ENCODE measurements around the gene RABEP1.
"Not testable (repeated sequence)": the region's sequence is repeated elsewhere in the genome, so short reads cannot be mapped to it uniquely, and the experiment has no call there.

The RABEP1 gene

GRCh38 chr17:5281814-5282641 is at the start of gene RABEP1:
Gene RABEP1 (plus strand): TSS chr17:5282284. CDS start chr17:5282487, 203 bp downstream.
- DNase-seq (ENCODE audit: low read depth in 1 of 2, low spot score in 1 of 2): peak; percentile 91 to 94

DNA sequence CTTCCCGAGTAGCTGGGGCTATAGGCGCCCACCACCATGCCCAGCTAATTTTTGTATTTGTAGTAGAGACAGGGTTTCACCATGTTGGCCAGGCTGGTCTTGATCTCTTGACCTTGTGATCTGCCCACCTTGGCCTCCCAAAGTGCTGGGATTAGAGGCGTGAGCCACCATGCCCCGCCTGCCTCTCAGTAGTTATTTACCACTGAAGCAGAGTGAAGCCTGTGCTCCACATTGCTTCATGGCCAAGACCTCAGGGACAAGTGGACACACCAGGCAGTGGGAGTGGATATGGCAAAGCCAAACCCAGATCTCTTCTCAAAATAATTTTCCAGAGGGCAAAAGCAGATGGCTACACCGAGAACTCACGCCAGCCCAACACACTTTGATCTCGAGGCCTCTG is 48.6 kb upstream of the RABEP1 start:
- DNase-seq (ENCODE audit: low read depth in 1 of 2, low spot score in 1 of 2): not testable (repeated sequence)

- DNase-seq (ENCODE audit: low read depth in 1 of 2, low spot score in 1 of 2): no peak
Observed at GRCh38 chr17:5234645-5235576, 47.2 kb upstream of the RABEP1 start, which contains the start of gene SCIMP. Gene SCIMP (minus strand): TSS chr17:5234860. CDS start chr17:5234755, 105 bp downstream.

GRCh38 chr17:5236938-5237540 is 45.0 kb upstream of the RABEP1 start:
- no peak for DNase-seq (ENCODE audit: low read depth in 1 of 2, low spot score in 1 of 2)

DNA sequence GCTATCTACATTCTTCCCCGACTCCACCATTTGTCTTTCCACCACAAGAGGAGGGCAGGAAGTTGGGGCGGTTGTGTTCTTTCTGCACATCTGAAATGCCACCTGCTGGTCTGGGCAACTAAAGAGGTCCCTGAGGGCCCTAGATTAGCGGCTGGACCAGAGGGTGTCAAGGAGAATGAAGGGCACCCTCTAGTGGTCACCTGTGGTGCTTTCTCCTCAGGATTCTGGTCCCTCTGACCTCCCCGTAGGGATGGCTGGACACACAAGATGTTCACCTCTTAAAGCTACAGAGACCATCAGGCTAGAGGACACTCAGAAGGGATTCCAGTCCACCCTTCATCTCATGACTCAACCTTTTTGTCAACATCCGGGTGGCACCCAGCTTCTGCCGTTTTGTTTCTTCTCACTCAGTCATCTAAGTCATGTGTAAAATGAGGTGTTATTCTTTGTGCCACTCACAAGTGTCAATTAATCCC is 44.5 kb upstream of the RABEP1 start:
- DNase-seq (ENCODE audit: low read depth in 1 of 2, low spot score in 1 of 2): no peak

DNA sequence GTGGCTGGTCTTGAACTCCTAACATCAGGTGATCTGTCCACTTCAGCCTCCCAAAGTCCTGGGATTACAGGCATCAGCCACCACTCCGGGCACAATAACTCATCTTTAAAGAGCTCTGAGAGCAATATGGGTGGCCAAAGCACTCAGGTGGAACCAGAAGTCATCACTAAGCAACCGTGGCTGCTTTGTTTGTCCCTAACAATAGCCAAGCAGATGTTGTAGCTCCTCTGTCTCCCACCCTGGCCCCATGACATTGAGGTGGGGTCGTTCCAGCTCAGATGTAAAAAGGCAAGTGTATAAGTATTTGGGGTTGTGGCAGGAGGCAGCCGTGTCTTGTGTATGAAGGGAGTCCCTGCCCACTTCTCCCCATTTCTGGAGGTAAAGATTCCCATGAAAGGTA is 43.8 kb upstream of the RABEP1 start:
- no peak for DNase-seq (ENCODE audit: low read depth in 1 of 2, low spot score in 1 of 2)

DNA sequence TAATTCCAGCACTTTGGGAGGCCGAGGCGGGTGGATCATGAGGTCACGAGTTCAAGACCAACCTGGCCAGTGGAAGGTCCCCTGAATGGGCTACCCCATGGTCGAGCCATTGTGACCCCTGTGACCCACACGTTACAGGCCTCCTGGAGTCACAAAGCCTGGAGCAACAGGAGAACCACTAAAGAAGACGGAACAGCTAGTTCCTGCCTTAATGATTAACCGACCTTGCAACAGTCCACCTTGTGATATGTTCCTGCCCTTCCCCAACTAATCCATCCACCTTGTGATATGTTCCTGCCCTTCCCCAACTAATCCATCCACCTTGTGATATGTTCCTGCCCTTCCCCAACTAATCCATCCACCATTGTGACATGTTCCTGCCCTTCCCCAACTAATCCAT is 42.3 kb upstream of the RABEP1 start:
- not testable (repeated sequence) for DNase-seq (ENCODE audit: low read depth in 1 of 2, low spot score in 1 of 2)

- DNase-seq (ENCODE audit: low read depth in 1 of 2, low spot score in 1 of 2): no peak
Observed at GRCh38 chr17:5241861-5242671, 40.0 kb upstream of the RABEP1 start.

GRCh38 chr17:5247621-5248020 is 34.5 kb upstream of the RABEP1 start:
- no peak for DNase-seq (ENCODE audit: low read depth in 1 of 2, low spot score in 1 of 2)

DNA sequence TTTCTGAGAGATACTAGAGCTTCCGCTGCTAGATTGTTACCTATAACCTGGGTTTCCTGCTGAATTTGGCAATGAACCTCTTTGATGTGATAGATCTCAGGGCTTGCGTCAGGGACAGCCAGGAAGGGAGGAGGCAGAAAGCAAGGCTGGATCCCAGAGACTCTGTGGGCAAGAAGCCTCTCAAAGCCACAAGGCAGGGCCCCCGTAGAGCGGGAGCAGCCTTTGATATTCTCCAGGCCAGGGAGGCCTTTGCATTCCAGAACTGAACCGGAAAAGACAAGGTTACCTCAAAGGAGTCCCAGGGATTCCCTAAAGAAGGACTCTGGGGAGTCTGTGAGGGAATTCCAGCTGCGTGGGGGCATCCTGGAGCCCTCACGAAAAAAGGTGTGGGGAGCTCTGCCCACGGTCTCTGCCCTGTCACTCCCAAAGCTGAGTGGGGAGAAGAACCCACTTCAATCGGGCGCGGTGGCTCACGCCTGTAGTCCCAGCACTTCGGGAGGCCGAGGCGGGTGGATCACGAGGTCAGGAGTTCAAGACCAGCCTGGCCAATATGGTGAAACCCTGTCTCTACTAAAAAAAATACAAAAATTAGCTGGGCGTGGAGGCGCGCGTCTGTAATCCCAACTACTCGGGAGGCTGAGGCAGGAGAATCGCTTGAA is 33.1 kb upstream of the RABEP1 start:
- no peak for DNase-seq (ENCODE audit: low read depth in 1 of 2, low spot score in 1 of 2)

DNA sequence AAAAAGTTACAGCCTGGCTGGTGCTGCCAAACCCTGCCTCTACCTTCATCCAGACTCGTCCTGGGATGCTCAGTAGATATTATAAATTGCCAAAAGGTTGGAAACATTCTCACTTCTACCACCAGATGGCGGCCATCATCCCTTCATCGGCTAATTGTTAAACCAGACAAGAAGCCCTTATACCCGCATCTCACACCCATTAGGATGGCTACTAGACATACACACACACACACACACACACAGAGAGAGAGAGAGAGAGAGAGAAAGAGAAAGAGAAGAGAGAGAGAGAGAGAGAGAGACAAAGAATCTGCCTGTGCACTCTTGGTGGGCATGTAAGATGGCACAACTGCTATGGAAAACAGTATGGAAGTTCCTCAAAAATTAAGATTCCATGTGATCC is 32.5 kb upstream of the RABEP1 start:
- peak in 1 of 2 donors; percentile 69 for DNase-seq (ENCODE audit: low read depth in 1 of 2, low spot score in 1 of 2)

GRCh38 chr17:5254414-5254813 is 27.7 kb upstream of the RABEP1 start:
- DNase-seq (ENCODE audit: low read depth in 1 of 2, low spot score in 1 of 2): no peak

DNA sequence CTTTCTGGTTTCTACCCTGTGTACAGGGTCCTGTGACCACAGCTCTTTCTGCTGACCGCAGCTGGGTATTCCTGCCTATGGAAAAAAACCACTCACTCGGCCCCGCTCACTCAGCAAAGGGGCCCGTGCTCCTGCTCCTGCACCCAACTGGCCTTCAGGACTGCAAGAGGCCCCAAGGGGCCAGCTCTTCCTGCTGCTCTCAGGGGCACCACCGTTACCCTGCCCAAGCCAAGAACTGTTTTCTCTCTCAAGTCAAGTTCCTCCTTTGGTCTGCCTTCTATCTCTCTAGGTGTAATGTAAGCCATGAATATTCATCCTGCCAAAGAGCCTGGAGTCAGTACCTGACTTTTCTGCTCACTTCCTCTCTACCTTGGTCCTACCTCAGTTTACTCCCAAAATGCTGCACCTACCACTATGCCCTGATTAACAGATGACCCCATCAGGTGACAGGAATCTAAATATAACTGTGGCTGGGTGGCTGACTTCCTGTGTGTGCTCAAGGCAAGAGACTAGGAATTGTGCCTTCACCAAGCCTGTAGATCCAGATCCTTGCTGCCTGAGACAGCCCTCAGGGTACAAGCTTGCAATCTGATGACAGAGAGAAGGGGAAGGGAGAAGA is 27.1 kb upstream of the RABEP1 start:
- DNase-seq (ENCODE audit: low read depth in 1 of 2, low spot score in 1 of 2): no peak

GRCh38 chr17:5257124-5257523 is 25.0 kb upstream of the RABEP1 start:
- DNase-seq (ENCODE audit: low read depth in 1 of 2, low spot score in 1 of 2): no peak

GRCh38 chr17:5260542-5260941 is 21.5 kb upstream of the RABEP1 start:
- DNase-seq (ENCODE audit: low read depth in 1 of 2, low spot score in 1 of 2): no peak

GRCh38 chr17:5262416-5262991 is 19.6 kb upstream of the RABEP1 start:
- no peak for DNase-seq (ENCODE audit: low read depth in 1 of 2, low spot score in 1 of 2)

- no peak for DNase-seq (ENCODE audit: low read depth in 1 of 2, low spot score in 1 of 2)
Observed at GRCh38 chr17:5263441-5263840, 18.6 kb upstream of the RABEP1 start.

DNA sequence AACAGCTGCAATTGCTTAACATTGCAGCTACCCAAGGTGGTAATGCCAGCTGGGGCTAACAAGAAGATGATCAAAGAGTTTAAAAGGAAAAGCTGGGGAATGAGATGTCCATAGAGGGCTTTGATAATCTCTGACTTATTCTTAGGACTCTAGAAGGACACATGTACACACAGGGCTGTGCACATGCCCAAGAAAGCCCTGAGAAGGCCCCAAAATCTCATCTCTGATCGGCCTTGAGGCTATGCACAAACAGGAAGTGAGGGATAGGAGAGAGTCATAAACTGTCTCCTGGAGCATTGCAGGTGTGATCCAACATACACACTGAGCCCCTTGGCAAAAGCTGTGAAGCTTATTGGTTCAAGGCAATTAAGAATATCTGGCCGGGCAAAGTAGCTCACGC is 17.2 kb upstream of the RABEP1 start:
- no peak for DNase-seq (ENCODE audit: low read depth in 1 of 2, low spot score in 1 of 2)

Measured in activated CD4-positive, alpha-beta T cell treated with anti-CD3 and anti-CD28 coated beads, Interleukin-2, amount 50 U/mL, for 24 hours (primary cell).